OCI-LY7 (cell line): ENCODE results near the gene DHRS4L2. TPM values are rescaled to one million over a fixed set of nuclear protein-coding genes. Genes with fewer than 3 reads are reported as not detected.
"Not testable (repeated sequence)": the region's sequence is repeated elsewhere in the genome, so short reads cannot be mapped to it uniquely, and the experiment has no call there.

Experiments used
- BruUV-seq: library from RNA; stranded (reverse); fragments of 400-500 nt; replicated peaks from 2 replicates; lab custom pipeline; 2021; lab: Mats Ljungman, UMichigan
- CTCF ChIA-PET: fragments of 300-600 bp; sonication (Branson Sonifier 250); formaldehyde crosslinking; loops from one replicate; lab custom pipeline; 2022; ENCODE audit warnings: antibody characterized with exemption; ENCODE audit not compliant: unreplicated experiment; lab: Charles Lee
- POLR2A ChIA-PET: fragments of 300-600 bp; sonication (Branson Sonifier 250); formaldehyde crosslinking; loops from one replicate; lab custom pipeline; 2022; ENCODE audit warnings: antibody characterized with exemption; lab: Charles Lee
- DNase-seq: peaks from one replicate; pipeline ENCODE4 v3.0.0-alpha.2; 2015; ENCODE audit warnings: low spot score
- H2AFZ ChIP-seq: fragments of 200-600 bp; sonication (generic), shearing (Covaris generic); 2 replicates; pipeline ENCODE4 v1.6.1; 2014; ENCODE audit warnings: mild to moderate bottlenecking, antibody characterized with exemption, low read length, moderate library complexity
- H3K27ac ChIP-seq: fragments of 200-600 bp; sonication (generic); 2 replicates; pipeline ENCODE4 v1.5.1; 2014; ENCODE audit warnings: mixed run types, low read depth, mild to moderate bottlenecking, moderate library complexity, low read length, inconsistent platforms; ENCODE audit not compliant: poor library complexity, severe bottlenecking
- H3K36me3 ChIP-seq: fragments of 200-600 bp; sonication (generic); 2 replicates; pipeline ENCODE4 v1.6.1; 2014; ENCODE audit warnings: mild to moderate bottlenecking, antibody characterized with exemption, low read length, moderate library complexity, mixed read lengths; ENCODE audit not compliant: insufficient read depth
- H3K4me1 ChIP-seq: fragments of 200-600 bp; sonication (generic); 2 replicates; pipeline ENCODE4 v1.5.1; 2014; ENCODE audit warnings: mild to moderate bottlenecking, low read length; ENCODE audit not compliant: insufficient read depth, poor library complexity, severe bottlenecking
- H3K4me2 ChIP-seq: fragments of 200-600 bp; sonication (generic); 2 replicates; pipeline ENCODE4 v1.6.1; 2014; ENCODE audit warnings: mild to moderate bottlenecking, low read length
- H3K4me3 ChIP-seq: fragments of 200-600 bp; sonication (generic); 2 replicates; pipeline ENCODE4 v1.5.1; 2014; ENCODE audit warnings: mild to moderate bottlenecking, low read depth, low read length; ENCODE audit not compliant: poor library complexity, severe bottlenecking
- H3K79me2 ChIP-seq: fragments of 200-600 bp; sonication (generic); 2 replicates; pipeline ENCODE4 v1.6.1; 2016; ENCODE audit warnings: low read depth, mild to moderate bottlenecking, low read length, moderate library complexity, mixed read lengths; ENCODE audit not compliant: insufficient read depth
- H3K9me2 ChIP-seq: fragments of 200-600 bp; sonication (generic); 2 replicates; pipeline ENCODE4 v1.6.1; 2016; ENCODE audit warnings: mild to moderate bottlenecking, low read length, mixed read lengths; ENCODE audit not compliant: insufficient read depth
- H3K9me3 ChIP-seq: fragments of 200-600 bp; sonication (generic); 2 replicates; pipeline ENCODE4 v1.6.1; 2014; ENCODE audit warnings: mild to moderate bottlenecking, mixed run types, low read length, mixed read lengths
- H4K20me1 ChIP-seq: fragments of 200-600 bp; sonication (generic); 2 replicates; pipeline ENCODE4 v1.6.1; 2014; ENCODE audit warnings: mild to moderate bottlenecking, antibody characterized with exemption, low read length, moderate library complexity, mixed read lengths; ENCODE audit not compliant: insufficient read depth
- CTCF ChIP-seq: fragments of 200-600 bp; sonication (generic); conservative IDR thresholded peaks from 2 replicates; pipeline ENCODE4 v1.5.1; 2014; ENCODE audit warnings: mild to moderate bottlenecking, antibody characterized with exemption, low read length, moderate library complexity, mixed read lengths
- EZH2phosphoT487 ChIP-seq: fragments of 200-600 bp; sonication (generic); IDR thresholded peaks from 2 replicates; pipeline ENCODE4 v1.6.1; 2018; ENCODE audit warnings: low read depth, borderline replicate concordance, mild to moderate bottlenecking, mixed run types, antibody characterized with exemption, low read length, moderate library complexity, mixed read lengths
- intact Hi-C: fragments of 100-400 bp; cut with micrococcal nuclease; formaldehyde crosslinking; loops from one replicate; pipeline ENCODE4 v1.10.0; 2022; ENCODE audit not compliant: unreplicated experiment
- total RNA-seq, 2 experiments: library from RNA; depleted of rRNA in 1 of 2; stranded (reverse); fragments of >200 nt in 1 of 2; shearing (Covaris generic) in 1 of 2; gene quantifications; 2 replicates each; pipeline ENCODE4 v1.2.3, GENCODE V29; 2014 to 2022

DHRS4L2 gene
- total RNA-seq, 2 experiments from 2014 or later = 18.8 to 24.2 TPM

- POLR2A ChIA-PET = interaction anchor here (0.5 to 0.7 kb wide), 2 partner anchors 373 to 726 kb away, joined by 3 read pairs; no protein-coding TSS in a partner anchor
- H3K27ac ChIP-seq = no peak overlapping the region
- intact Hi-C loops = no loop called here
- no peak overlapping the region for H2AFZ ChIP-seq
- no peak for TF ChIP-seq EZH2phosphoT487
- TF ChIP-seq CTCF = no peak
- H3K4me1 ChIP-seq = peaks cover 17% of the 10 kb centered on the region
- no peaks in the 10 kb centered on the region for H4K20me1 ChIP-seq
- no peaks in the 10 kb centered on the region for H3K9me3 ChIP-seq
- CTCF ChIA-PET = no interaction called here
- H3K36me3 ChIP-seq = no peaks in the 10 kb centered on the region
- no peak overlapping the region for H3K4me3 ChIP-seq
- no peaks in the 10 kb centered on the region for H3K9me2 ChIP-seq
- BruUV-seq = no TSS peak
- no peak overlapping the region for H3K4me2 ChIP-seq
- no peak for DNase-seq
- H3K79me2 ChIP-seq = no peaks in the 10 kb centered on the region
These were observed 3.7 kb upstream of the DHRS4L2 start for GRCh38 chr14:23984891-23985602.

- CTCF ChIA-PET = interaction anchor here (0.7 kb wide), 1 partner anchor 11 kb away, joined by 3 read pairs; no protein-coding TSS in a partner anchor
- intact Hi-C loops = not testable (repeated sequence)
These were observed 514 bp upstream of the DHRS4L2 start for GRCh38 chr14:23988223-23988606.

GRCh38 chr14:23989734-23990445 lies 1.2 kb downstream of the DHRS4L2 start:
- POLR2A ChIA-PET, intact Hi-C loops, CTCF ChIA-PET, H4K20me1 ChIP-seq, H3K79me2 ChIP-seq, BruUV-seq, H3K9me3 ChIP-seq, H3K36me3 ChIP-seq, H3K9me2 ChIP-seq: not testable (repeated sequence)
- Histone ChIP-seq H3K4me3 (peak overlapping the region; percentile 70), H2AFZ (peak overlapping the region; percentile 56; the same call in 1 of the 2 replicates), H3K4me1 (peaks cover 17% of the 10 kb centered on the region), H3K4me2 (peak overlapping the region; percentile 75), H3K27ac (peak overlapping the region; percentile 43)
- peak; percentile 4 for DNase-seq

More at GRCh38 chr14:23988223-23988606, 514 bp upstream of the DHRS4L2 start:
- Histone ChIP-seq H3K4me1 (peaks cover 17% of the 10 kb centered on the region), H3K4me2 (peak overlapping the region; percentile 75), H3K27ac (peak overlapping the region; percentile 43), H2AFZ (peak overlapping the region; percentile 56; the same call in 1 of the 2 replicates), H3K4me3 (peak overlapping the region; percentile 70)
- H4K20me1 ChIP-seq, POLR2A ChIA-PET, DNase-seq, H3K79me2 ChIP-seq, H3K36me3 ChIP-seq, H3K9me2 ChIP-seq, H3K9me3 ChIP-seq, BruUV-seq: not testable (repeated sequence)

GRCh38 chr14:23990961-23991360 lies 2.2 kb downstream of the DHRS4L2 start:
- CTCF ChIA-PET, DNase-seq, POLR2A ChIA-PET, intact Hi-C loops, H2AFZ ChIP-seq, BruUV-seq, H3K4me2 ChIP-seq, H3K27ac ChIP-seq, H3K9me3 ChIP-seq, H3K9me2 ChIP-seq, H3K79me2 ChIP-seq, H4K20me1 ChIP-seq, H3K4me3 ChIP-seq, H3K36me3 ChIP-seq: not testable (repeated sequence)
- peaks cover 17% of the 10 kb centered on the region for H3K4me1 ChIP-seq

GRCh38 chr14:23993042-23993441 lies 4.3 kb downstream of the DHRS4L2 start:
- intact Hi-C loops, POLR2A ChIA-PET, CTCF ChIA-PET, H3K4me2 ChIP-seq, H3K79me2 ChIP-seq, H3K4me3 ChIP-seq, H3K9me2 ChIP-seq, DNase-seq, H3K27ac ChIP-seq, H3K36me3 ChIP-seq, H3K9me3 ChIP-seq, H2AFZ ChIP-seq, H4K20me1 ChIP-seq, BruUV-seq: not testable (repeated sequence)
- H3K4me1 ChIP-seq = peaks cover 17% of the 10 kb centered on the region
